Measurements from ENCODE around the gene PPP1R26. TPM values are rescaled to one million over a fixed set of nuclear protein-coding genes. Genes with fewer than 3 reads are reported as not detected.

PPP1R26 gene
- total RNA-seq, 4 donors from 2014 or later = 10.5 to 14.7 (median 11.8) TPM

DNA sequence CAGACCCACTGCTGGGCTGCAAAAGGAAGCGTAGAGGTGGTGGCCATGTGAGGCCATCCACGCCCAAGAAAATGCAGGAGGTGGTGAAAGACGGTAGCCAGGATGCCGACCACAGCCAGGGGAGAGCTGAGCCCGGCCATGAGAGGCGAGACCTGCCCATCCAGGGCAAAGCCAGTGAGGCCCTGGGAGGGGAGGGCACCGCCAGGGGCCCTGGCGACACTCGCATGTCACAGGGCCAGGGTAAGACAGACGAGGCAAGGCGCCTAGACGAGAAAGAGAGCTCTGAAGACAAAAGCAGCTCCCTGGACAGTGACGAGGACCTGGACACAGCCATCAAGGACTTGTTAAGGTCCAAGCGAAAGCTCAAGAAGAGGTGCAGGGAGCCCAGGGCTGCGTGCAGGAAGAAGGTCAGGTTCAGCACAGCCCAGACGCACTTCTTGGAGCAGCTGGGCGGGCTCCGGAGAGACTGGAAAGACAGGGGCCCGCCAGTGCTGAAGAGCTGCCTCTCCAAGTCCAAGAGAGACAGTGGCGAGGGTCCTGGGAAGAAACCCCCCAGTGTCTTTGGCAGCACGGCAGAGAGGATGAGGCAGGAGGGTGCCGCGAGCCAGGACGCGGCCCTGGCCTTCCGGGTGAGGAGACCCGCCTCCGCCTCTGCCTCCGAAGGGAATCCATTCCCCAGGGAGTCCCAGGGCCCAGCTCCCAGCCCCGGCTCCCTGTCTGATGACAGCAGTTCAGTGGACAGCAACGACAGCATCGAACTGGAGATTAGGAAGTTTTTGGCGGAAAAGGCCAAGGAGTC, 6.9 kb downstream of the PPP1R26 start:
- 93 to 97% methylated on average over 33 of the region's 33 CpGs for WGBS, 2 donors
- peaks cover 0 to 81% (median 0%) of the 10 kb centered on the region in 3 donors for H3K36me3 ChIP-seq

DNA sequence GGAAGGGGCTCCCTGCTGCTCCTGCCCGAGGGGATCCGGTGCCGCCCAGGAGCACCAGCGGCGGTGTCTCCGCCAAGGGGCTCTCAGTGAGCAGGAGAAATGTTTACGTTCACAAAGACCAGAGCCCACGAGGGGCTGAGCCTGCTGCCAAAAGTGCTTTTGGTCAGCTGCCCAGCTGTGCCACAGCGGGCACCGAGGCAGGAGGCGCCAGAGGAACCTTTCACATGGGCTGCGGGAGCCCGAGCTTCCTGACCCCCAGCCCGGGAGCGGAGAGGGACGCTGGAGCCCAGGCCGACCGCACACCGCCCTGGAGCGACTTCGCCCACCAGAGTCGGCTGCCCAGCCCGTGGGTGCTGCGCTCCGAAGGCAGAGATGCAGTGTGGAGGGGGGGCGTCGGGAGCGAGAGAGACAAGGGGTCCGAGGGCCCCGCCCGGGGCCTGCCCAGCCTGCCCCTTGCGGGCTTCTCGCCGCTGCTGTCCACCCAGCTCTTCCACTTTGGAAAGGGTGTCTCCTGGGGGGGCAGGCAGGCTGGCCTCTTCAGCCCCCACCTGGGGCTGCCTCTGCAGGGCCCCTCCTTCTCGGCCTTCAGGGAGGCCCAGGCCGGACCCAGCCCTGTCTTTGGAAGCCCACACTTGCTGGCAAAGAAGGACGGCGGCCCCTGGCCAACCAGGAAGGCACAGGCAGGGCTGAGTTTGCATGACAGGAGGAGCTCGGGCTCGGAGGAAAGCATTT, 7.9 kb downstream of the PPP1R26 start:
- Histone ChIP-seq H3K4me1 (no peaks in the 10 kb centered on the region), H3K36me3 (peaks cover 0 to 85% (median 0%) of the 10 kb centered on the region in 3 donors), H3K9me3 (no peaks in the 10 kb centered on the region), H3K27ac (no peak overlapping the region), H3K4me3 (no peak overlapping the region), H3K27me3 (no peaks in the 10 kb centered on the region)
- DNase-seq (ENCODE audit: low spot score in 2 of 2) = no peak
- TF ChIP-seq, protein P1, sequence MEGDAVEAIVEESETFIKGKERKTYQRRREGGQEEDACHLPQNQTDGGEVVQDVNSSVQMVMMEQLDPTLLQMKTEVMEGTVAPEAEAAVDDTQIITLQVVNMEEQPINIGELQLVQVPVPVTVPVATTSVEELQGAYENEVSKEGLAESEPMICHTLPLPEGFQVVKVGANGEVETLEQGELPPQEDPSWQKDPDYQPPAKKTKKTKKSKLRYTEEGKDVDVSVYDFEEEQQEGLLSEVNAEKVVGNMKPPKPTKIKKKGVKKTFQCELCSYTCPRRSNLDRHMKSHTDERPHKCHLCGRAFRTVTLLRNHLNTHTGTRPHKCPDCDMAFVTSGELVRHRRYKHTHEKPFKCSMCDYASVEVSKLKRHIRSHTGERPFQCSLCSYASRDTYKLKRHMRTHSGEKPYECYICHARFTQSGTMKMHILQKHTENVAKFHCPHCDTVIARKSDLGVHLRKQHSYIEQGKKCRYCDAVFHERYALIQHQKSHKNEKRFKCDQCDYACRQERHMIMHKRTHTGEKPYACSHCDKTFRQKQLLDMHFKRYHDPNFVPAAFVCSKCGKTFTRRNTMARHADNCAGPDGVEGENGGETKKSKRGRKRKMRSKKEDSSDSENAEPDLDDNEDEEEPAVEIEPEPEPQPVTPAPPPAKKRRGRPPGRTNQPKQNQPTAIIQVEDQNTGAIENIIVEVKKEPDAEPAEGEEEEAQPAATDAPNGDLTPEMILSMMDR (IDR thresholded peaks at IDR 0.05) = no peak
- TF ChIP-seq POLR2A (IDR thresholded peaks at IDR 0.05) (no peak), EP300 (IDR thresholded peaks at IDR 0.05) (no peak)
- 89 to 95% methylated on average over 19 to 34 of the region's 40 CpGs for WGBS, 2 donors

More for the DNA sequence above, 6.9 kb downstream of the PPP1R26 start:
- TF ChIP-seq POLR2A (IDR thresholded peaks at IDR 0.05) (no peak), EP300 (IDR thresholded peaks at IDR 0.05) (no peak)
- TF ChIP-seq, protein P1 (IDR thresholded peaks at IDR 0.05) = no peak
- no peak overlapping the region for H3K27ac ChIP-seq
- DNase-seq (ENCODE audit: low spot score in 2 of 2) = no peak
- no peaks in the 10 kb centered on the region for H3K9me3 ChIP-seq
- peaks cover 0 to 4% (median 0%) of the 10 kb centered on the region in 4 donors for H3K4me1 ChIP-seq
- H3K4me3 ChIP-seq = no peak overlapping the region
- no peaks in the 10 kb centered on the region for H3K27me3 ChIP-seq

DNA sequence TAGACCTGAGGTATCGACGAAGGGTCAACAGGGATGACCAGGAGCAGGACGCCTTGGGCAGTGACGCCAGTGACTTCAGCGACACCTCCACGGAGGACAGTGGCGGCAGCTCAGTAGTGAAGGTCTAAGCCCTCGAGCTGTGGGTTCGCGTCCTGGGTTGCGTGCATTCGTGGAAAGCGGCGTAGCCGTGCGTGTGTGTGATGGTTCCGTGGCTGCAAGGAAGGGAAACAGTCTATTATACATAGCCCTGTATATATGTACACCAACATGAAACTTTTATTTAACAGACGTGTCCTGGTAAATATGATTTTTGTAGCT, 8.4 kb downstream of the PPP1R26 start:
- Histone ChIP-seq H3K4me3 (no peak overlapping the region), H3K27ac (no peak overlapping the region), H3K9me3 (no peaks in the 10 kb centered on the region), H3K27me3 (no peaks in the 10 kb centered on the region), H3K36me3 (peaks cover 0 to 85% (median 0%) of the 10 kb centered on the region in 3 donors), H3K4me1 (no peaks in the 10 kb centered on the region)
- DNase-seq (ENCODE audit: low spot score in 2 of 2) = no peak
- TF ChIP-seq POLR2A (IDR thresholded peaks at IDR 0.05) (no peak), EP300 (IDR thresholded peaks at IDR 0.05) (no peak)
- TF ChIP-seq, protein P1 (IDR thresholded peaks at IDR 0.05) = no peak
- 91 to 96% methylated on average over 18 of the region's 18 CpGs for WGBS, 2 donors

- H3K27me3 ChIP-seq = no peaks in the 10 kb centered on the region
- H3K9me3 ChIP-seq = no peaks in the 10 kb centered on the region
- TF ChIP-seq POLR2A (IDR thresholded peaks at IDR 0.05) (no peak), EP300 (IDR thresholded peaks at IDR 0.05) (no peak)
- TF ChIP-seq, protein P1 (IDR thresholded peaks at IDR 0.05) = no peak
- no peaks in the 10 kb centered on the region for H3K4me1 ChIP-seq
- H3K36me3 ChIP-seq = peaks cover 0 to 80% (median 0%) of the 10 kb centered on the region in 3 donors
- WGBS, 2 donors = 90 to 92% methylated on average over 17 of the region's 17 CpGs
- no peak for DNase-seq (ENCODE audit: low spot score in 2 of 2)
- no peak overlapping the region for H3K4me3 ChIP-seq
- no peak overlapping the region for H3K27ac ChIP-seq
These were observed 8.9 kb downstream of the PPP1R26 start for GRCh38 chr9:135488527-135488926.

Measured in tibial nerve (tissue), 4 donors.